HepG2 (cell line): ENCODE data around the gene DPM2. TPM values are rescaled to one million over a fixed set of nuclear protein-coding genes. Genes with fewer than 3 reads are reported as not detected.
A peak's percentile ranks its signal among the peaks of the same experiment; 100 is the strongest.

Source experiments
- BORCS8-MEF2B ChIP-seq: sonication (generic); formaldehyde crosslinking; IDR thresholded peaks from 2 replicates; pipeline ENCODE4 v1.8.0; 2022; ENCODE audit warnings: mild to moderate bottlenecking, missing genetic modification reagents
- HNF4A ChIP-seq: sonication (generic); formaldehyde crosslinking; IDR thresholded peaks from 2 replicates; pipeline ENCODE4 v1.4.0; 2020; ENCODE audit warnings: missing genetic modification reagents
- HOXA5 ChIP-seq: sonication (generic); formaldehyde crosslinking; IDR thresholded peaks from 2 replicates; pipeline ENCODE4 v1.4.0; 2020; ENCODE audit warnings: missing genetic modification reagents
- KAT8 ChIP-seq: IDR thresholded peaks from 2 replicates; pipeline ENCODE4 v1.6.1; 2016; ENCODE audit warnings: missing genetic modification reagents, missing compliant biosample characterization
- KMT2B ChIP-seq: IDR thresholded peaks from 2 replicates; pipeline ENCODE4 v1.6.1; 2016; ENCODE audit warnings: missing genetic modification reagents, missing compliant biosample characterization
- MAFF ChIP-seq: IDR thresholded peaks from 2 replicates; pipeline ENCODE4 v1.6.1; 2011; ENCODE audit warnings: low read depth, low read length, improper control_type of control experiment
- PRPF4 ChIP-seq: fragments of 200-400 bp; formaldehyde crosslinking; IDR thresholded peaks from 2 replicates; pipeline ENCODE4 v1.6.1; 2016; ENCODE audit warnings: low read length, low read depth; ENCODE audit not compliant: poor library complexity, severe bottlenecking
- RXRB ChIP-seq: IDR thresholded peaks from 2 replicates; pipeline ENCODE4 v1.6.1; 2016; ENCODE audit warnings: borderline replicate concordance, missing genetic modification reagents, missing compliant biosample characterization
- SIX4 ChIP-seq: sonication (generic); formaldehyde crosslinking; IDR thresholded peaks from 2 replicates; pipeline ENCODE4 v1.4.0; 2020; ENCODE audit warnings: missing genetic modification reagents
- STAG1 ChIP-seq: sonication (generic); formaldehyde crosslinking; IDR thresholded peaks from 2 replicates; pipeline ENCODE4 v1.4.0; 2020; ENCODE audit warnings: missing genetic modification reagents
- TAF15 ChIP-seq: fragments of 200-400 bp; formaldehyde crosslinking; IDR thresholded peaks from one replicate; pipeline ENCODE4 v1.6.1; 2018; ENCODE audit warnings: mild to moderate bottlenecking, low read depth, low read length; ENCODE audit not compliant: poor library complexity, severe bottlenecking
- ZNF160 ChIP-seq: sonication (generic); formaldehyde crosslinking; IDR thresholded peaks from 2 replicates; pipeline ENCODE4 v1.8.0; 2022; ENCODE audit warnings: mild to moderate bottlenecking, inconsistent platforms, missing genetic modification reagents
- ZNF20 ChIP-seq: sonication (generic); formaldehyde crosslinking; IDR thresholded peaks from 2 replicates; pipeline ENCODE4 v1.4.0; 2020; ENCODE audit warnings: mild to moderate bottlenecking, moderate library complexity, missing genetic modification reagents
- ZNF33A ChIP-seq: sonication (generic); formaldehyde crosslinking; IDR thresholded peaks from 2 replicates; pipeline ENCODE4 v1.5.1; 2020; ENCODE audit warnings: missing genetic modification reagents, mild to moderate bottlenecking, moderate library complexity, borderline replicate concordance
- ZNF737 ChIP-seq: sonication (generic); formaldehyde crosslinking; IDR thresholded peaks from 2 replicates; pipeline ENCODE4 v1.5.0; 2020; ENCODE audit warnings: missing genetic modification reagents, mild to moderate bottlenecking, borderline replicate concordance
- polyA plus RNA-seq, 8 experiments: library from polyadenylated mRNA; depleted of rRNA in 3 of 8; stranded (reverse) in 7 of 8; unstranded in 1 of 8; fragments of >200 nt; fragmentation: Illumina TruSeq in 4 of 8; extraction: Trizol in 4 of 8; gene quantifications; 2 replicates each; pipeline versions ENCODE4 v1.2.1 to v1.2.3, GENCODE V29; 2011 to 2016; ENCODE audit warnings: low read depth in 4 of 8, missing spikeins in 1 of 8, mixed read lengths in 1 of 8; ENCODE audit not compliant: insufficient read depth in 1 of 8
- total RNA-seq, 5 experiments: library from RNA; depleted of rRNA; stranded (reverse); fragments of >200 nt; fragmentation: Illumina TruSeq; extraction: Trizol; gene quantifications; 2 replicates each; pipeline ENCODE4 v1.2.3, GENCODE V29; 2016; ENCODE audit warnings: low read depth in 1 of 5
- TF ChIP-seq, protein P1 (sequence below): sonication (generic); formaldehyde crosslinking; IDR thresholded peaks from 2 replicates; pipeline ENCODE4 v1.8.1; 2022; ENCODE audit warnings: mild to moderate bottlenecking, missing genetic modification reagents
- TF ChIP-seq, protein P2 (sequence below): sonication (generic); formaldehyde crosslinking; IDR thresholded peaks from 2 replicates; pipeline ENCODE4 v1.5.0; 2020; ENCODE audit warnings: missing genetic modification reagents, mild to moderate bottlenecking, borderline replicate concordance
- TF ChIP-seq, protein P3 (sequence below): sonication (generic); formaldehyde crosslinking; IDR thresholded peaks from one replicate; pipeline ENCODE4 v1.5.1; 2020; ENCODE audit warnings: mild to moderate bottlenecking, missing genetic modification reagents; ENCODE audit errors: not compliant biosample characterization
- TF ChIP-seq, protein P4 (sequence below): sonication (generic); formaldehyde crosslinking; conservative IDR thresholded peaks from 2 replicates; pipeline ENCODE4 v1.4.0; 2020; ENCODE audit warnings: missing genetic modification reagents

The DPM2 gene
- total and polyA plus RNA-seq, 2 of the 13 experiments (the other 11 are each of a cell fraction or from before 2014, with no cell fraction given): 24.8 to 35.3 TPM

DNA sequence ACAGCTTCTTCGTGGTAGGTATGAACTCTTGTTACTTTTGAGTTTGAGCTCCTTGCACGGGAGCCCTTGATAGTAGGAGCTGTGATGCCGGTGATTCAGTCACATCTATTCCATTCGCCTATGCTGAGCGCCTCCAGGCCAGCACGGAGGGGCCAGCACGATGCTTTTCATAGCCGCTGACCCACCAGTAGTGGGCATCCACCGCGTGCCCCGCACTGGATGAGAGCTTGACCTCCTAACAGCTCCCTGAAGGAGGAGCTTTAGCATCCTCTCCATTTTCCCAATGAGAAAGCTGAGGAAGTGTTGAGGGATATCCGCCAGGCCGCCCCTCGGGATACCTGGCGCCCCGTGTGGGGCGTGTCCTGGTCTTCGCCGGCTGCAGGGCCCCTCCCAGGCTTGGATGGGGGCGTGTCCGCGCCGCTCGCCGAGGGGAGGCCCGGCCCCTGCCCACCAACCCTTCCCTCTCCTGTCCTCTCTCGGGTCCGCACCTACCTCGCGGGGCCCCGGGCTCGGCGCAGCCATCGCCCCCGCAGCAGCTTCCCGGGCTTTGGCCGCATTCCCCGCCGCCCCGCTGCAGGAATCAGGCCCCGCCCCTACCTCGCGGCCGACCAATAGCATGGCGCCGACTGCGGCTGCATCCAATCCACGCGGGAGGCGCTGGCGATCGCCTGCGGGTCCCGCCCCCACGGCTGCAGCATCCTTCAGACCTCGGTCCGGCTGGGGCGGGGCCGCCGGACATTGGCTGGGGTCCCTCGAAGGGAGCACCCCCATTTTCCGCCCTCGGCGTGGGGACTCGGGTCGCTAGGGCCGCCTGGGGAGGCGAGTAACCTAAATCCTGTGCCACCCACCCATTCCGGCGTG, 7.2 kb downstream of the DPM2 start, which contains the start of gene PIP5KL1 (continued):
- TF ChIP-seq, protein P1, sequence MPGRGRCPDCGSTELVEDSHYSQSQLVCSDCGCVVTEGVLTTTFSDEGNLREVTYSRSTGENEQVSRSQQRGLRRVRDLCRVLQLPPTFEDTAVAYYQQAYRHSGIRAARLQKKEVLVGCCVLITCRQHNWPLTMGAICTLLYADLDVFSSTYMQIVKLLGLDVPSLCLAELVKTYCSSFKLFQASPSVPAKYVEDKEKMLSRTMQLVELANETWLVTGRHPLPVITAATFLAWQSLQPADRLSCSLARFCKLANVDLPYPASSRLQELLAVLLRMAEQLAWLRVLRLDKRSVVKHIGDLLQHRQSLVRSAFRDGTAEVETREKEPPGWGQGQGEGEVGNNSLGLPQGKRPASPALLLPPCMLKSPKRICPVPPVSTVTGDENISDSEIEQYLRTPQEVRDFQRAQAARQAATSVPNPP (CRISPR knock-in tag): no peak
- TF ChIP-seq KMT2B (CRISPR knock-in tag) (no peak), STAG1 (CRISPR knock-in tag) (no peak), HOXA5 (CRISPR knock-in tag) (no peak), BORCS8-MEF2B (CRISPR knock-in tag) (no peak), SIX4 (CRISPR knock-in tag) (no peak), TAF15 (peak; percentile 65), KAT8 (no peak), ZNF20 (CRISPR knock-in tag) (no peak), PRPF4 (no peak), ZNF33A (no peak), ZNF160 (CRISPR knock-in tag) (no peak), HNF4A (CRISPR knock-in tag) (no peak), ZNF737 (CRISPR knock-in tag) (no peak), MAFF (no peak), RXRB (no peak)
- TF ChIP-seq, protein P2, sequence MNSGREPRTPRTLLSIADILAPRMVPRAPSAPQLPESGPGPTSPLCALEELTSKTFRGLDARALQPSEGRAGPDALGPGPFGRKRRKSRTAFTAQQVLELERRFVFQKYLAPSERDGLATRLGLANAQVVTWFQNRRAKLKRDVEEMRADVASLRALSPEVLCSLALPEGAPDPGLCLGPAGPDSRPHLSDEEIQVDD (CRISPR knock-in tag): no peak
- TF ChIP-seq, protein P3, sequence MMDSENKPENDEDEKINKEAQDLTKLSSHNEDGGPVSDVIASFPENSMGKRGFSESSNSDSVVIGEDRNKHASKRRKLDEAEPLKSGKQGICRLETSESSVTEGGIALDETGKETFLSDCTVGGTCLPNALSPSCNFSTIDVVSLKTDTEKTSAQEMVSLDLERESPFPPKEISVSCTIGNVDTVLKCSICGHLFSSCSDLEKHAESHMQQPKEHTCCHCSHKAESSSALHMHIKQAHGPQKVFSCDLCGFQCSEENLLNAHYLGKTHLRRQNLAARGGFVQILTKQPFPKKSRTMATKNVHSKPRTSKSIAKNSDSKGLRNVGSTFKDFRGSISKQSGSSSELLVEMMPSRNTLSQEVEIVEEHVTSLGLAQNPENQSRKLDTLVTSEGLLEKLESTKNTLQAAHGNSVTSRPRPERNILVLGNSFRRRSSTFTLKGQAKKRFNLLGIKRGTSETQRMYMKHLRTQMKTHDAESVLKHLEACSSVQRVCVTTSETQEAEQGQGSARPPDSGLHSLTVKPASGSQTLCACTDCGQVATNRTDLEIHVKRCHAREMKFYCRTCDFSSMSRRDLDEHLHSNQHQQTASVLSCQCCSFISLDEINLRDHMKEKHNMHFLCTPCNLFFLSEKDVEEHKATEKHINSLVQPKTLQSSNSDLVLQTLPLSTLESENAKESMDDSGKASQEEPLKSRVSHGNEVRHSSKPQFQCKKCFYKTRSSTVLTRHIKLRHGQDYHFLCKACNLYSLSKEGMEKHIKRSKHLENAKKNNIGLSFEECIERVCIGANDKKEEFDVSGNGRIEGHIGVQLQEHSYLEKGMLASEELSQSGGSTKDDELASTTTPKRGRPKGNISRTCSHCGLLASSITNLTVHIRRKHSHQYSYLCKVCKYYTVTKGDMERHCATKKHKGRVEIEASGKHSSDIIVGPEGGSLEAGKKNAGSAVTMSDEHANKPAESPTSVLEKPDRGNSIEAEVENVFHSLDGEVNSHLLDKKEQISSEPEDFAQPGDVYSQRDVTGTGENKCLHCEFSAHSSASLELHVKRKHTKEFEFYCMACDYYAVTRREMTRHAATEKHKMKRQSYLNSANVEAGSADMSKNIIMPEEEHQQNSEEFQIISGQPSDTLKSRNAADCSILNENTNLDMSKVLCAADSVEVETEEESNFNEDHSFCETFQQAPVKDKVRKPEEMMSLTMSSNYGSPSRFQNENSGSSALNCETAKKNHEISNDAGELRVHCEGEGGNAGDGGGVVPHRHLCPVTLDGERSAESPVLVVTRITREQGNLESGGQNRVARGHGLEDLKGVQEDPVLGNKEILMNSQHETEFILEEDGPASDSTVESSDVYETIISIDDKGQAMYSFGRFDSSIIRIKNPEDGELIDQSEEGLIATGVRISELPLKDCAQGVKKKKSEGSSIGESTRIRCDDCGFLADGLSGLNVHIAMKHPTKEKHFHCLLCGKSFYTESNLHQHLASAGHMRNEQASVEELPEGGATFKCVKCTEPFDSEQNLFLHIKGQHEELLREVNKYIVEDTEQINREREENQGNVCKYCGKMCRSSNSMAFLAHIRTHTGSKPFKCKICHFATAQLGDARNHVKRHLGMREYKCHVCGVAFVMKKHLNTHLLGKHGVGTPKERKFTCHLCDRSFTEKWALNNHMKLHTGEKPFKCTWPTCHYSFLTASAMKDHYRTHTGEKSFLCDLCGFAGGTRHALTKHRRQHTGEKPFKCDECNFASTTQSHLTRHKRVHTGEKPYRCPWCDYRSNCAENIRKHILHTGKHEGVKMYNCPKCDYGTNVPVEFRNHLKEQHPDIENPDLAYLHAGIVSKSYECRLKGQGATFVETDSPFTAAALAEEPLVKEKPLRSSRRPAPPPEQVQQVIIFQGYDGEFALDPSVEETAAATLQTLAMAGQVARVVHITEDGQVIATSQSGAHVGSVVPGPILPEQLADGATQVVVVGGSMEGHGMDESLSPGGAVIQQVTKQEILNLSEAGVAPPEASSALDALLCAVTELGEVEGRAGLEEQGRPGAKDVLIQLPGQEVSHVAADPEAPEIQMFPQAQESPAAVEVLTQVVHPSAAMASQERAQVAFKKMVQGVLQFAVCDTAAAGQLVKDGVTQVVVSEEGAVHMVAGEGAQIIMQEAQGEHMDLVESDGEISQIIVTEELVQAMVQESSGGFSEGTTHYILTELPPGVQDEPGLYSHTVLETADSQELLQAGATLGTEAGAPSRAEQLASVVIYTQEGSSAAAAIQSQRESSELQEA (CRISPR knock-in tag): no peak
- TF ChIP-seq, protein P4, sequence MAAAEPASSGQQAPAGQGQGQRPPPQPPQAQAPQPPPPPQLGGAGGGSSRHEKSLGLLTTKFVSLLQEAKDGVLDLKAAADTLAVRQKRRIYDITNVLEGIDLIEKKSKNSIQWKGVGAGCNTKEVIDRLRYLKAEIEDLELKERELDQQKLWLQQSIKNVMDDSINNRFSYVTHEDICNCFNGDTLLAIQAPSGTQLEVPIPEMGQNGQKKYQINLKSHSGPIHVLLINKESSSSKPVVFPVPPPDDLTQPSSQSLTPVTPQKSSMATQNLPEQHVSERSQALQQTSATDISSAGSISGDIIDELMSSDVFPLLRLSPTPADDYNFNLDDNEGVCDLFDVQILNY (CRISPR knock-in tag): no peak
